GM23338 (cell line): Measurements from ENCODE around the gene SPI1.

Experiments used
- CREB1 ChIP-seq: fragments of 250-450 bp; sonication (Bioruptor Pico); IDR thresholded peaks from 2 replicates; pipeline ENCODE4 v1.5.0; 2020; ENCODE audit warnings: low read depth, mild to moderate bottlenecking, moderate library complexity
- EZH2 ChIP-seq: fragments of 200-600 bp; sonication (generic); IDR thresholded peaks from one replicate; pipeline ENCODE4 v1.8.0; 2017; ENCODE audit warnings: antibody characterized with exemption, mild to moderate bottlenecking, low read depth; ENCODE audit not compliant: unreplicated experiment
- EZH2phosphoT487 ChIP-seq: fragments of 200-600 bp; sonication (generic); IDR thresholded peaks from one replicate; pipeline ENCODE4 v1.8.1; 2018; ENCODE audit warnings: antibody characterized with exemption; ENCODE audit not compliant: unreplicated experiment
- JUNB ChIP-seq: IDR thresholded peaks from one replicate; pipeline ENCODE4 v1.6.1; 2016; ENCODE audit warnings: antibody characterized with exemption; ENCODE audit not compliant: unreplicated experiment
- NANOG ChIP-seq: IDR thresholded peaks from 2 replicates; pipeline ENCODE4 v1.6.1; 2016; ENCODE audit warnings: antibody characterized with exemption, borderline replicate concordance
- POLR2AphosphoS5 ChIP-seq: IDR thresholded peaks from 2 replicates; pipeline ENCODE4 v1.6.1; 2016; ENCODE audit warnings: antibody characterized with exemption, low read depth
- ZNF331 ChIP-seq: fragments of 250-450 bp; sonication (Bioruptor Pico); IDR thresholded peaks from 2 replicates; pipeline ENCODE4 v1.5.0; 2020; ENCODE audit warnings: low read depth, mild to moderate bottlenecking, moderate library complexity
- TF ChIP-seq, protein P1 (sequence below), 2 experiments: fragments of 200-600 bp in 1 of 2; sonication (generic) in 1 of 2; conservative IDR thresholded peaks; 2 replicates each; pipeline versions ENCODE4 v1.5.1 to v1.6.1; 2016 to 2017; ENCODE audit warnings: antibody characterized with exemption in 2 of 2, low read depth in 2 of 2, mild to moderate bottlenecking in 2 of 2, moderate library complexity in 1 of 2
- TF ChIP-seq, protein P2 (sequence below): IDR thresholded peaks from one replicate; pipeline ENCODE4 v1.6.1; 2018; ENCODE audit warnings: antibody characterized with exemption; ENCODE audit not compliant: unreplicated experiment
- TF ChIP-seq, protein P3 (sequence below): IDR thresholded peaks from 2 replicates; pipeline ENCODE4 v1.6.1; 2016; ENCODE audit warnings: antibody characterized with exemption

DNA sequence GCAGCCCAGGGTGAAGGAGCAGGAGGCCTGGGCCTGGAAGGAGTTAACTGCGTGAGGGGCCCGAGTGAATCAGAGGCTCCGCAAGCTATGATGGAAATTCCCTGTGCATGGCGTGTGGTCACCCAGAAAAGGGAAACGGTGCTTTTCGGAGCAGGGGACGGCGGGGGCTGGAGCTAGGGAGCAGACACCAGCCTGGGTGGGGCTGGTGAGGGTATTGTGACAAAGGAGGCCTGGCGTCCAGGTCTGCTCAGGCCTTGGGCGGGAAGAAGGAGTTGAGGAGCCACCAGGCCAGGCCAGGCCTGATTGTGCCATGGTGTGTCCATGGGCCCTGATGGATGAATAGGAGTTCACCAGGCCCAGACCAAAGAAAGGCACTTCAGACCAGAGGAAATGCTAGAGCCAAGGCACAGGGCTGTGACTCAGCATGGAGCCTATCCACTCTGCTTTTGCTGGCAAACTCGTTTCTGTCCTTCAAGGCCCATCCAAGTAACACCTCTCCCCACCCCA lies 12.8 kb upstream of the SPI1 start:
- TF ChIP-seq, protein P1, sequence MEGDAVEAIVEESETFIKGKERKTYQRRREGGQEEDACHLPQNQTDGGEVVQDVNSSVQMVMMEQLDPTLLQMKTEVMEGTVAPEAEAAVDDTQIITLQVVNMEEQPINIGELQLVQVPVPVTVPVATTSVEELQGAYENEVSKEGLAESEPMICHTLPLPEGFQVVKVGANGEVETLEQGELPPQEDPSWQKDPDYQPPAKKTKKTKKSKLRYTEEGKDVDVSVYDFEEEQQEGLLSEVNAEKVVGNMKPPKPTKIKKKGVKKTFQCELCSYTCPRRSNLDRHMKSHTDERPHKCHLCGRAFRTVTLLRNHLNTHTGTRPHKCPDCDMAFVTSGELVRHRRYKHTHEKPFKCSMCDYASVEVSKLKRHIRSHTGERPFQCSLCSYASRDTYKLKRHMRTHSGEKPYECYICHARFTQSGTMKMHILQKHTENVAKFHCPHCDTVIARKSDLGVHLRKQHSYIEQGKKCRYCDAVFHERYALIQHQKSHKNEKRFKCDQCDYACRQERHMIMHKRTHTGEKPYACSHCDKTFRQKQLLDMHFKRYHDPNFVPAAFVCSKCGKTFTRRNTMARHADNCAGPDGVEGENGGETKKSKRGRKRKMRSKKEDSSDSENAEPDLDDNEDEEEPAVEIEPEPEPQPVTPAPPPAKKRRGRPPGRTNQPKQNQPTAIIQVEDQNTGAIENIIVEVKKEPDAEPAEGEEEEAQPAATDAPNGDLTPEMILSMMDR (conservative IDR thresholded peaks at IDR 0.05; ENCODE audit: low read depth in 2 of 2): no peak
- TF ChIP-seq POLR2AphosphoS5 (no peak), EZH2 (no peak), JUNB (no peak), EZH2phosphoT487 (no peak), ZNF331 (CRISPR knock-in tag) (no peak), NANOG (no peak), CREB1 (CRISPR knock-in tag) (no peak)
- TF ChIP-seq, protein P2, sequence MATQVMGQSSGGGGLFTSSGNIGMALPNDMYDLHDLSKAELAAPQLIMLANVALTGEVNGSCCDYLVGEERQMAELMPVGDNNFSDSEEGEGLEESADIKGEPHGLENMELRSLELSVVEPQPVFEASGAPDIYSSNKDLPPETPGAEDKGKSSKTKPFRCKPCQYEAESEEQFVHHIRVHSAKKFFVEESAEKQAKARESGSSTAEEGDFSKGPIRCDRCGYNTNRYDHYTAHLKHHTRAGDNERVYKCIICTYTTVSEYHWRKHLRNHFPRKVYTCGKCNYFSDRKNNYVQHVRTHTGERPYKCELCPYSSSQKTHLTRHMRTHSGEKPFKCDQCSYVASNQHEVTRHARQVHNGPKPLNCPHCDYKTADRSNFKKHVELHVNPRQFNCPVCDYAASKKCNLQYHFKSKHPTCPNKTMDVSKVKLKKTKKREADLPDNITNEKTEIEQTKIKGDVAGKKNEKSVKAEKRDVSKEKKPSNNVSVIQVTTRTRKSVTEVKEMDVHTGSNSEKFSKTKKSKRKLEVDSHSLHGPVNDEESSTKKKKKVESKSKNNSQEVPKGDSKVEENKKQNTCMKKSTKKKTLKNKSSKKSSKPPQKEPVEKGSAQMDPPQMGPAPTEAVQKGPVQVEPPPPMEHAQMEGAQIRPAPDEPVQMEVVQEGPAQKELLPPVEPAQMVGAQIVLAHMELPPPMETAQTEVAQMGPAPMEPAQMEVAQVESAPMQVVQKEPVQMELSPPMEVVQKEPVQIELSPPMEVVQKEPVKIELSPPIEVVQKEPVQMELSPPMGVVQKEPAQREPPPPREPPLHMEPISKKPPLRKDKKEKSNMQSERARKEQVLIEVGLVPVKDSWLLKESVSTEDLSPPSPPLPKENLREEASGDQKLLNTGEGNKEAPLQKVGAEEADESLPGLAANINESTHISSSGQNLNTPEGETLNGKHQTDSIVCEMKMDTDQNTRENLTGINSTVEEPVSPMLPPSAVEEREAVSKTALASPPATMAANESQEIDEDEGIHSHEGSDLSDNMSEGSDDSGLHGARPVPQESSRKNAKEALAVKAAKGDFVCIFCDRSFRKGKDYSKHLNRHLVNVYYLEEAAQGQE: no peak
- TF ChIP-seq, protein P3, sequence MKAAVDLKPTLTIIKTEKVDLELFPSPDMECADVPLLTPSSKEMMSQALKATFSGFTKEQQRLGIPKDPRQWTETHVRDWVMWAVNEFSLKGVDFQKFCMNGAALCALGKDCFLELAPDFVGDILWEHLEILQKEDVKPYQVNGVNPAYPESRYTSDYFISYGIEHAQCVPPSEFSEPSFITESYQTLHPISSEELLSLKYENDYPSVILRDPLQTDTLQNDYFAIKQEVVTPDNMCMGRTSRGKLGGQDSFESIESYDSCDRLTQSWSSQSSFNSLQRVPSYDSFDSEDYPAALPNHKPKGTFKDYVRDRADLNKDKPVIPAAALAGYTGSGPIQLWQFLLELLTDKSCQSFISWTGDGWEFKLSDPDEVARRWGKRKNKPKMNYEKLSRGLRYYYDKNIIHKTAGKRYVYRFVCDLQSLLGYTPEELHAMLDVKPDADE: no peak
